Endothelial cell of umbilical vein (primary cell): ENCODE data around the gene PKDREJ. TPM values are rescaled to one million over a fixed set of nuclear protein-coding genes. Genes with fewer than 3 reads are reported as not detected.

ENCODE experiments used
- BruUV-seq: library from RNA; stranded (reverse); fragments of 400-500 nt; replicated peaks from 2 replicates; lab custom pipeline; 2021; lab: Mats Ljungman, UMichigan
- CTCF ChIA-PET: fragments of 300-600, 350-600 bp; sonication (Branson Sonifier 250); formaldehyde crosslinking; loops from one replicate; lab custom pipeline; 2021; ENCODE audit warnings: antibody characterized with exemption, inconsistent platforms; lab: Charles Lee
- POLR2A ChIA-PET: fragments of 300-600, 350-600 bp; sonication (Branson Sonifier 250); formaldehyde crosslinking; loops from one replicate; lab custom pipeline; 2021; ENCODE audit warnings: antibody characterized with exemption, inconsistent platforms; lab: Charles Lee
- DNase-seq: peaks from one replicate; pipeline ENCODE4 v3.0.0-alpha.2; 2011; ENCODE audit warnings: low read depth, low spot score
- FAIRE-seq: peaks from 2 replicates; lab custom pipeline; 2011; peaks lifted over from hg19 to GRCh38; lab: Jason Lieb, UNC
- H2AFZ ChIP-seq: 2 replicates; pipeline ENCODE4 v1.6.0; 2012; ENCODE audit warnings: low read depth, low read length, control low read depth, inconsistent platforms
- H3K27ac ChIP-seq: 2 replicates; pipeline ENCODE4 v1.5.1; 2011; ENCODE audit warnings: low read depth, mild to moderate bottlenecking, control low read depth, low read length, moderate library complexity; ENCODE audit not compliant: insufficient read depth
- H3K27me3 ChIP-seq, 2 experiments: 2 replicates each; pipeline versions ENCODE4 v1.6.0 to v1.6.1; 2011; ENCODE audit warnings: low read length in 2 of 2, mixed read lengths in 1 of 2; ENCODE audit not compliant: control insufficient read depth in 2 of 2, insufficient read depth in 2 of 2
- H3K36me3 ChIP-seq, 2 experiments: 2 replicates in 1 of 2; 3 replicates in 1 of 2; pipeline ENCODE4 v1.5.1; 2011; ENCODE audit warnings: low read length in 2 of 2, mild to moderate bottlenecking in 1 of 2, moderate library complexity in 1 of 2; ENCODE audit not compliant: control insufficient read depth in 2 of 2, insufficient read depth in 2 of 2; ENCODE audit errors: extremely low read depth in 1 of 2
- H3K4me1 ChIP-seq: 3 replicates; pipeline ENCODE4 v1.5.1; 2011; ENCODE audit warnings: mild to moderate bottlenecking, low read length; ENCODE audit not compliant: control insufficient read depth, insufficient read depth; ENCODE audit errors: extremely low read depth
- H3K4me2 ChIP-seq: 2 replicates; pipeline ENCODE4 v1.6.1; 2011; ENCODE audit warnings: low read length, control low read depth, mixed read lengths; ENCODE audit not compliant: insufficient read depth
- H3K4me3 ChIP-seq, 3 experiments: fragments of 200-600 bp in 1 of 3; sonication (generic), shearing (Covaris generic) in 1 of 3; replicated peaks in 1 of 3; 2 replicates each; pipeline ENCODE4 v1.5.1; 2011 to 2016; ENCODE audit warnings: control low read depth in 3 of 3, low read length in 3 of 3, mild to moderate bottlenecking in 2 of 3, inconsistent platforms in 1 of 3, low read depth in 1 of 3, moderate library complexity in 1 of 3; ENCODE audit not compliant: insufficient read depth in 1 of 3
- H3K79me2 ChIP-seq: 2 replicates; pipeline ENCODE4 v1.6.0; 2012; ENCODE audit warnings: low read length, inconsistent platforms; ENCODE audit not compliant: control insufficient read depth, insufficient read depth
- H3K9ac ChIP-seq: replicated peaks from 2 replicates; pipeline ENCODE3; 2011; ENCODE audit warnings: low read length, control low read depth; ENCODE audit not compliant: insufficient read depth; ENCODE audit errors: extremely low read depth
- H3K9me1 ChIP-seq: replicated peaks from 3 replicates; pipeline ENCODE4 v1.6.0; 2011; ENCODE audit warnings: mild to moderate bottlenecking, low read length; ENCODE audit not compliant: control insufficient read depth, insufficient read depth; ENCODE audit errors: extremely low read depth
- H3K9me3 ChIP-seq: replicated peaks from 2 replicates; pipeline ENCODE4 v1.5.1; 2012; ENCODE audit warnings: low read length, inconsistent platforms; ENCODE audit not compliant: control insufficient read depth, insufficient read depth
- H4K20me1 ChIP-seq: replicated peaks from 2 replicates; pipeline ENCODE3; 2011; ENCODE audit warnings: mild to moderate bottlenecking, low read length; ENCODE audit not compliant: control insufficient read depth, insufficient read depth; ENCODE audit errors: extremely low read depth
- EZH2 ChIP-seq: IDR thresholded peaks from 2 replicates; pipeline ENCODE4 v1.6.1; 2012; ENCODE audit warnings: borderline replicate concordance, low read depth, mild to moderate bottlenecking, moderate library complexity, low read length, inconsistent platforms; ENCODE audit not compliant: severe bottlenecking
- FOS ChIP-seq: IDR thresholded peaks from 2 replicates; pipeline ENCODE4 v1.6.1; 2011; ENCODE audit warnings: mild to moderate bottlenecking, low read length, moderate library complexity, borderline replicate concordance; ENCODE audit not compliant: insufficient read depth
- GATA2 ChIP-seq: IDR thresholded peaks from 2 replicates; pipeline ENCODE4 v1.7.0; 2011; ENCODE audit warnings: low read depth, mild to moderate bottlenecking, moderate library complexity, mixed read lengths, low read length; ENCODE audit not compliant: insufficient read length, insufficient read depth
- JUN ChIP-seq: IDR thresholded peaks from 2 replicates; pipeline ENCODE4 v1.6.1; 2011; ENCODE audit warnings: borderline replicate concordance, low read depth; ENCODE audit not compliant: insufficient read length, insufficient read depth
- MYC ChIP-seq: IDR thresholded peaks from one replicate; pipeline ENCODE4 v1.6.1; 2011; ENCODE audit warnings: mild to moderate bottlenecking, low read depth, low read length
- POLR2A ChIP-seq: IDR thresholded peaks from 2 replicates; pipeline ENCODE4 v1.6.1; 2012; ENCODE audit warnings: low read depth, mild to moderate bottlenecking, control low read depth, low read length
- POLR2AphosphoS5 ChIP-seq: IDR thresholded peaks from 2 replicates; pipeline ENCODE4 v1.6.1; 2012; ENCODE audit warnings: low read depth, mild to moderate bottlenecking, control low read depth, low read length, moderate library complexity; ENCODE audit not compliant: insufficient read depth
- dilution Hi-C: fragments of 300-500 bp; cut with MboI; formaldehyde crosslinking; loops from one replicate; pipeline ENCODE4 v1.15.0; 2019; ENCODE audit warnings: low sequenced_read_pairs; ENCODE audit not compliant: extremely low pct_ligation_motif_present
- intact Hi-C: fragments of 100-400 bp; cut with micrococcal nuclease; formaldehyde crosslinking; loops from one replicate; pipeline ENCODE4 v1.10.0; 2022
- polyA plus RNA-seq, 4 experiments: library from polyadenylated mRNA; depleted of rRNA in 3 of 4; stranded (reverse) in 3 of 4; unstranded in 1 of 4; fragments of >200 nt; gene quantifications; 2 replicates each; pipeline versions ENCODE4 v1.2.1 to v1.2.3, GENCODE V29; 2011 to 2012; ENCODE audit warnings: missing spikeins in 1 of 4
- total RNA-seq: library from RNA; stranded (reverse); gene quantifications from 2 replicates; pipeline ENCODE4 v1.2.3, GENCODE V29; 2021
- TF ChIP-seq, protein P1 (sequence below): IDR thresholded peaks from 2 replicates; pipeline ENCODE4 v1.6.1; 2011; ENCODE audit not compliant: insufficient read depth, insufficient read length
- TF ChIP-seq, protein P2 (sequence below), 2 donors: IDR thresholded peaks; 1 replicate in 1 of 2; 2 replicates in 1 of 2; pipeline ENCODE4 v1.5.1; 2011; ENCODE audit warnings: low read length in 2 of 2, mild to moderate bottlenecking in 2 of 2, moderate library complexity in 2 of 2, control low read depth in 1 of 2, inconsistent platforms in 1 of 2, low read depth in 1 of 2; ENCODE audit not compliant: insufficient read depth in 1 of 2; ENCODE audit errors: extremely low read depth in 1 of 2

The PKDREJ gene
- total and polyA plus RNA-seq, 2 donors (not counting 3 experiments of a cell fraction or from before 2014, with no cell fraction given) = not detected

DNA sequence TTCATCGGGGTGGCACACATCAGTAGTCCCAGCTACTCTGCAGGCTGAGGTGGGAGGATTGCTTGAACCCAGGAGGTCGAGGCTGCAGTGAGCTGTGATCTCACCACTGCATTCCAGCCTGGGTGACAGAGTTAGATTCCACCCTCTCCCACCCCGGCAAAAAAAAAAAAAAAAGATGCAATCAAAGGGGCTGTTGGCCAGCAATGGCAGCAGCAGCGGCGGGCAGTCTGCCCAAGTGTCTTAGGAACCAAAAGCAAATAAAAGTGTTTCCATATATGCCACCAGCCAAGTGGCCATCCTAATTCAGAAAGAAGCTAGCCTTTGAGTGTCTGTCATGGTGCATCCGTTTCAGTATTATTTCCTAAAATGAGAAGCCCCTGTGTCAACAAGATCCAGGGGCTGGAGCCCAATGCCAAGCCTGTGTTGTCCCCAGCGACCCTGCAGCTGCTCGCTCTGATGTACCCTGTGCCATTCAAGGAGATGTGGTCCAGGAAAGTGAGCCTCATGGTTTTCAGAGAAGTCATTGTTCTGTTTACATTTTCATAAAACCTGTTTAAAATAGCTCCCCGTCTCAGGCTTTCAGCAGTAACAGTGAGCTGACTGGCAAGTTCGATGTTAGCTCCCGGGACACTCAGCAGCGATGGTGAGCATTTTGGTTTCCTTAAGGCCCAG lies 25.6 kb downstream of the PKDREJ start:
- Histone ChIP-seq H3K36me3 (no peaks in the 10 kb centered on the region), H4K20me1 (no peaks in the 10 kb centered on the region), H2AFZ (no peak overlapping the region), H3K79me2 (no peaks in the 10 kb centered on the region), H3K27me3 (no peaks in the 10 kb centered on the region), H3K9me3 (no peaks in the 10 kb centered on the region), H3K27ac (no peak overlapping the region), H3K9ac (no peak overlapping the region), H3K4me1 (no peaks in the 10 kb centered on the region), H3K4me2 (no peak overlapping the region), H3K4me3 (no peak overlapping the region), H3K9me1 (no peaks in the 10 kb centered on the region)
- POLR2A ChIA-PET = no interaction called here
- dilution Hi-C loops = no loop called here
- TF ChIP-seq POLR2A = no peak
- no peak for TF ChIP-seq JUN
- TF ChIP-seq, protein P1, sequence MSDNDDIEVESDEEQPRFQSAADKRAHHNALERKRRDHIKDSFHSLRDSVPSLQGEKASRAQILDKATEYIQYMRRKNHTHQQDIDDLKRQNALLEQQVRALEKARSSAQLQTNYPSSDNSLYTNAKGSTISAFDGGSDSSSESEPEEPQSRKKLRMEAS = no peak
- no peak for TF ChIP-seq FOS
- TF ChIP-seq, protein P2, sequence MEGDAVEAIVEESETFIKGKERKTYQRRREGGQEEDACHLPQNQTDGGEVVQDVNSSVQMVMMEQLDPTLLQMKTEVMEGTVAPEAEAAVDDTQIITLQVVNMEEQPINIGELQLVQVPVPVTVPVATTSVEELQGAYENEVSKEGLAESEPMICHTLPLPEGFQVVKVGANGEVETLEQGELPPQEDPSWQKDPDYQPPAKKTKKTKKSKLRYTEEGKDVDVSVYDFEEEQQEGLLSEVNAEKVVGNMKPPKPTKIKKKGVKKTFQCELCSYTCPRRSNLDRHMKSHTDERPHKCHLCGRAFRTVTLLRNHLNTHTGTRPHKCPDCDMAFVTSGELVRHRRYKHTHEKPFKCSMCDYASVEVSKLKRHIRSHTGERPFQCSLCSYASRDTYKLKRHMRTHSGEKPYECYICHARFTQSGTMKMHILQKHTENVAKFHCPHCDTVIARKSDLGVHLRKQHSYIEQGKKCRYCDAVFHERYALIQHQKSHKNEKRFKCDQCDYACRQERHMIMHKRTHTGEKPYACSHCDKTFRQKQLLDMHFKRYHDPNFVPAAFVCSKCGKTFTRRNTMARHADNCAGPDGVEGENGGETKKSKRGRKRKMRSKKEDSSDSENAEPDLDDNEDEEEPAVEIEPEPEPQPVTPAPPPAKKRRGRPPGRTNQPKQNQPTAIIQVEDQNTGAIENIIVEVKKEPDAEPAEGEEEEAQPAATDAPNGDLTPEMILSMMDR (IDR thresholded peaks at IDR 0.05; ENCODE audit: extremely low read depth in 1 of 2, insufficient read depth in 1 of 2, low read depth in 1 of 2, low read length in 2 of 2) = no peak
- TF ChIP-seq MYC = no peak
- no peak for TF ChIP-seq EZH2
- TF ChIP-seq GATA2 = no peak
- no peak for TF ChIP-seq POLR2AphosphoS5
- no peak for DNase-seq
- CTCF ChIA-PET = interaction anchor here (0.5 kb wide), 1 partner anchor 9 kb away, joined by 3 read pairs; no protein-coding TSS in a partner anchor
- FAIRE-seq = no peak
- intact Hi-C loops = no loop called here
- BruUV-seq = no TSS peak
